HEK293T (cell line): ENCODE measurements around the gene CCDC102A.

Experiments
- ARNT ChIP-seq: fragments of 450-650 bp; IDR thresholded peaks from 2 replicates; pipeline ENCODE4 v1.6.1; 2017; ENCODE audit warnings: mild to moderate bottlenecking
- BHLHE40 ChIP-seq: fragments of 450-650 bp; IDR thresholded peaks from 2 replicates; pipeline ENCODE4 v1.6.1; 2016; ENCODE audit warnings: mild to moderate bottlenecking, moderate library complexity, borderline replicate concordance
- ELF4 ChIP-seq: fragments of 450-650 bp; IDR thresholded peaks from 2 replicates; pipeline ENCODE4 v1.6.1; 2017; ENCODE audit warnings: antibody characterized with exemption
- FOXA1 ChIP-seq: fragments of 450-650 bp; IDR thresholded peaks from 2 replicates; pipeline ENCODE4 v1.6.1; 2016; ENCODE audit warnings: mild to moderate bottlenecking
- FOXM1 ChIP-seq: fragments of 450-650 bp; IDR thresholded peaks from 2 replicates; pipeline ENCODE4 v1.6.1; 2017; ENCODE audit warnings: mild to moderate bottlenecking, borderline replicate concordance
- HDGF ChIP-seq: fragments of 450-650 bp; IDR thresholded peaks from 2 replicates; pipeline ENCODE4 v1.6.1; 2017; ENCODE audit warnings: antibody characterized with exemption, borderline replicate concordance
- LEF1 ChIP-seq: fragments of 450-650 bp; IDR thresholded peaks from 2 replicates; pipeline ENCODE4 v1.6.1; 2017; ENCODE audit warnings: mild to moderate bottlenecking, borderline replicate concordance
- NFRKB ChIP-seq: fragments of 450-650 bp; IDR thresholded peaks from 2 replicates; pipeline ENCODE4 v1.6.1; 2016; ENCODE audit warnings: mild to moderate bottlenecking, moderate library complexity
- SUZ12 ChIP-seq: fragments of 450-650 bp; IDR thresholded peaks from 2 replicates; pipeline ENCODE4 v1.6.1; 2016; ENCODE audit warnings: mild to moderate bottlenecking
- TARDBP ChIP-seq: fragments of 450-650 bp; IDR thresholded peaks from 2 replicates; pipeline ENCODE4 v1.6.1; 2016

GRCh38 chr16:57479205-57479975, 57.0 kb downstream of the CCDC102A start:
- TF ChIP-seq HDGF (no peak), BHLHE40 (no peak), FOXM1 (no peak), FOXA1 (no peak), NFRKB (no peak), ELF4 (no peak), TARDBP (no peak), LEF1 (no peak), ARNT (no peak), SUZ12 (no peak)
